DND-41 (cell line): Measurements from ENCODE around the gene IFT122.

Experiments
- ATAC-seq: fragments of 200-7000 bp; cut with Tn5 transposase; 3 replicates; pipeline ENCODE4 v1.9.1; 2021; ENCODE audit warnings: low read depth; ENCODE audit not compliant: insufficient read depth
- DNase-seq: peaks from one replicate; pipeline ENCODE4 v3.0.0-alpha.2; 2020
- H2AFZ ChIP-seq: 2 replicates; pipeline ENCODE4 v1.6.0; 2012; ENCODE audit warnings: low read depth, low read length
- H3K27ac ChIP-seq: 2 replicates; pipeline ENCODE4 v1.5.1; 2012; ENCODE audit warnings: low read length, inconsistent platforms
- H3K27me3 ChIP-seq: fragments of 200-600 bp; sonication (generic); 2 replicates; pipeline ENCODE4 v1.6.0; 2012; ENCODE audit warnings: low read length, mild to moderate bottlenecking, inconsistent platforms; ENCODE audit not compliant: insufficient read depth, poor library complexity
- H3K36me3 ChIP-seq: 2 replicates; pipeline ENCODE4 v1.5.1; 2012; ENCODE audit warnings: low read length, inconsistent platforms; ENCODE audit not compliant: insufficient read depth
- H3K4me1 ChIP-seq: 2 replicates; pipeline ENCODE4 v1.5.1; 2012; ENCODE audit warnings: mild to moderate bottlenecking, low read length; ENCODE audit not compliant: insufficient read depth
- H3K4me2 ChIP-seq: 2 replicates; pipeline ENCODE4 v1.6.0; 2012; ENCODE audit warnings: mild to moderate bottlenecking, moderate library complexity, low read length, inconsistent platforms; ENCODE audit not compliant: insufficient read depth
- H3K4me3 ChIP-seq, 2 experiments: fragments of 200-600 bp in 1 of 2; shearing (Covaris generic) in 1 of 2; 2 replicates each; pipeline ENCODE4 v1.5.1; 2012 to 2016; ENCODE audit warnings: inconsistent platforms in 2 of 2, low read length in 2 of 2, mild to moderate bottlenecking in 2 of 2, low read depth in 1 of 2, moderate library complexity in 1 of 2
- H3K79me2 ChIP-seq: 2 replicates; pipeline ENCODE4 v1.6.0; 2012; ENCODE audit warnings: low read length, inconsistent platforms; ENCODE audit not compliant: insufficient read depth
- H3K9ac ChIP-seq: 2 replicates; pipeline ENCODE4 v1.6.0; 2012; ENCODE audit warnings: low read depth, mild to moderate bottlenecking, inconsistent platforms, low read length, moderate library complexity
- H3K9me3 ChIP-seq: 2 replicates; pipeline ENCODE4 v1.5.1; 2012; ENCODE audit warnings: low read length, moderate library complexity, mild to moderate bottlenecking, inconsistent platforms; ENCODE audit not compliant: insufficient read depth, severe bottlenecking
- H4K20me1 ChIP-seq: 2 replicates; pipeline ENCODE4 v1.6.0; 2012; ENCODE audit warnings: low read length; ENCODE audit not compliant: insufficient read depth
- CTCF ChIP-seq: IDR thresholded peaks from 2 replicates; pipeline ENCODE4 v1.5.1; 2012; ENCODE audit warnings: borderline replicate concordance, low read length, moderate library complexity, mild to moderate bottlenecking; ENCODE audit not compliant: poor library complexity, severe bottlenecking; ENCODE audit errors: extremely low read depth
- EZH2 ChIP-seq: IDR thresholded peaks from 3 replicates; pipeline ENCODE4 v1.6.1; 2012; ENCODE audit warnings: borderline replicate concordance, low read depth, mild to moderate bottlenecking, moderate library complexity, low read length, inconsistent platforms; ENCODE audit not compliant: severe bottlenecking

The IFT122 gene

GRCh38 chr3:129473067-129473768 lies 33.2 kb downstream of the IFT122 start:
- Histone ChIP-seq H3K4me1 (no peaks in the 10 kb centered on the region), H3K9ac (no peak overlapping the region), H2AFZ (no peak overlapping the region), H3K27me3 (no peaks in the 10 kb centered on the region), H3K9me3 (no peaks in the 10 kb centered on the region), H3K79me2 (no peaks in the 10 kb centered on the region), H3K27ac (no peak overlapping the region), H3K36me3 (peaks cover 41% of the 10 kb centered on the region), H4K20me1 (no peaks in the 10 kb centered on the region), H3K4me3 (no peak overlapping the region), H3K4me2 (no peak overlapping the region)
- TF ChIP-seq CTCF, result no peak
- DNase-seq (no peak), ATAC-seq (no peak)

- Histone ChIP-seq H3K4me1 (no peaks in the 10 kb centered on the region), H3K9me3 (no peaks in the 10 kb centered on the region), H3K27me3 (no peaks in the 10 kb centered on the region), H3K4me3 (no peak overlapping the region), H3K4me2 (no peak overlapping the region), H2AFZ (no peak overlapping the region), H4K20me1 (no peaks in the 10 kb centered on the region), H3K27ac (no peak overlapping the region), H3K36me3 (peaks cover 45% of the 10 kb centered on the region), H3K9ac (no peak overlapping the region), H3K79me2 (no peaks in the 10 kb centered on the region)
- DNase-seq, result no peak
- no peak for ATAC-seq
- no peak for TF ChIP-seq EZH2
- no peak for TF ChIP-seq CTCF
Observed at GRCh38 chr3:129473769-129474152, 33.7 kb downstream of the IFT122 start.

GRCh38 chr3:129474984-129475804 lies 35.2 kb downstream of the IFT122 start:
- Histone ChIP-seq H3K36me3 (peaks cover 54% of the 10 kb centered on the region), H4K20me1 (no peaks in the 10 kb centered on the region), H3K27me3 (no peaks in the 10 kb centered on the region), H3K9ac (no peak overlapping the region), H2AFZ (no peak overlapping the region), H3K4me3 (no peak overlapping the region), H3K27ac (no peak overlapping the region), H3K4me2 (no peak overlapping the region), H3K9me3 (no peaks in the 10 kb centered on the region), H3K79me2 (no peaks in the 10 kb centered on the region), H3K4me1 (no peaks in the 10 kb centered on the region)
- DNase-seq, result no peak
- TF ChIP-seq CTCF (no peak), EZH2 (no peak)
- ATAC-seq, result no peak
